ENCODE data around the gene TASP1.

The TASP1 gene

GRCh38 chr20:13340088-13340487 lies 298.6 kb downstream of the TASP1 start:
- DNase-seq (ENCODE audit: low spot score) = no peak
- no peak for TF ChIP-seq CTCF (IDR thresholded peaks at IDR 0.05; ENCODE audit: extremely low read depth, missing control alignments)

Data from GM20000 (cell line).